Activated T-cell treated with anti-CD3 and anti-CD28 coated beads for 48 hours (primary cell): ENCODE results near the gene TGFBR3L.
A peak's percentile ranks its signal among the peaks of the same experiment; 100 is the strongest.
"Not testable (repeated sequence)": the region's sequence is repeated elsewhere in the genome, so short reads cannot be mapped to it uniquely, and the experiment has no call there.

Experiments used
- DNase-seq: peaks from one replicate; pipeline ENCODE4 v3.0.0-alpha.2; 2020; ENCODE audit warnings: low read depth

The TGFBR3L gene

GRCh38 chr19:7879836-7880235, 34.8 kb upstream of the TGFBR3L start:
- no peak for DNase-seq

DNA sequence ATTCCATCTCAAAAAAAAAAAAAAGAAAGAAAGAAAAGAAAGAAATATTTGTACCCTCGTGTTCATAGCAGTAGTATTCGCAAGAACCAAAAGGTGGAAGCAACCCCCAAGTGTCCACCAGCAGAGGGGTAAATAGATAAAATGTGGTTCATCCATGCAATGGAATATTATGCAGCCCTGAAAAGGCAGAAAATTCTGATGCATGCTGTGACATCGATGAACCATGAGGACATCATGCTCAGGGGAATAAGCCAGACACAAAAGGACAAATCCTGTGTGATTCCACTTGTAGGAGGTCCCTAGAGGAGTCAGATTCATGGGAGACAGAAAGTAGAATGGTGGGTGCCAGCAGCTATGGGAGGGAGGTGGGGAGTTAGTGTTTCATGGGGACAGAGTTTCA, 32.7 kb upstream of the TGFBR3L start:
- no peak for DNase-seq

GRCh38 chr19:7883105-7883504, 31.5 kb upstream of the TGFBR3L start:
- DNase-seq = no peak

GRCh38 chr19:7883796-7884570, 30.6 kb upstream of the TGFBR3L start:
- no peak for DNase-seq

DNA sequence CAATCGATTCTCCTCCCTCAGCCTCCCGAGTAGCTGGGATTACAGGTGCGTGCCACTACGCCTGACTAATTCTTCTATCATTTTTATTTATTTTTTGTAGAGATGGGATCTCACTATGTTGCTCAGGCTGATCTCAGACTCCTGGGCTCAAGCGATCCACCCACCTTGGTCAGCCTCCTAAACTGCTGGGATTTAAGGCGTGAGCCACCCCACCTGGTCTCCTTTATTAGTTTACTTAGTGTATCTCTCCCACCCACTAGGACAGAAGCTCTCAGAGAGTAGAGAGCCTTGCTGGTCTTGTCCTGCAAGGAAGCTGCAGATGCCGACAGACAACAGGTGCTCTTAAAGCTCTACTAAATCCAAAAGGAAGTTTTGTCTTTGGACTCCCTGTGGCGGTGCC, 28.8 kb upstream of the TGFBR3L start:
- DNase-seq = no peak

DNA sequence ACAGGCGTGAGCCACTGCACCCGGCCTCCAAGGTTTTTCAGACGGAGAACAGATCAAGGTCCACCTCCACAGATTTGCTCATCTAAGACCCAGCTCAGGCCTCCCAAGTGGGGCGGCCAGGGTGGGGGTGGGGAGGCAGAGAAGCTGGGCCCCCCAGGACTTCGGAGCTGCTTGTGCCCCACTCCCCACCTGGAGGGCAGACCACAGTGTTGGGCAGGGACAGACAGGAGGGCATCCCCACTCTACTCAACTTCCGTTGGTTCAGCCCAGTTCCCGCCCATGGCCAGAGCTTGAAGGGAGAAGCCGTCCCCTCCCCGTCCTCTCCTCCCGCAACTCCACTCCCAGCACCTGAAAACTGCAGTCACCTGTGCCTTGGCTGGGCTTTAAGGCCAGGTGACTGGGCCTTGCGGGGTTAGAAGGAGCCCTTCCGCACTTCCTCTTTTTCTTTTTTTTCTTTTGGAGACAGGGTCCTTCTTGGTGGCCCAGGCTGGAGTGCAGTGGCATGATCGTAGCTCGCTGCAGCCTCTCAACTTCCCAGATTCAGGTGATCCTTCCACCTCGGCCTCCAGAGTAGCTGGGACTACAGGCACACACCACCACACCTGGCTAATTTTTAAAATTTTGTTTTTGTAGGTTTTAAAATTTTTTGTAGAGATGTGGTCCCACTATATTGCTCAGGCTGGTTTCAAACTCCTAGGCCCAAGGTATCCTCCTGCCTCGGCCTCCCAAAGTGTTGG, 27.1 kb upstream of the TGFBR3L start:
- DNase-seq = no peak

DNA sequence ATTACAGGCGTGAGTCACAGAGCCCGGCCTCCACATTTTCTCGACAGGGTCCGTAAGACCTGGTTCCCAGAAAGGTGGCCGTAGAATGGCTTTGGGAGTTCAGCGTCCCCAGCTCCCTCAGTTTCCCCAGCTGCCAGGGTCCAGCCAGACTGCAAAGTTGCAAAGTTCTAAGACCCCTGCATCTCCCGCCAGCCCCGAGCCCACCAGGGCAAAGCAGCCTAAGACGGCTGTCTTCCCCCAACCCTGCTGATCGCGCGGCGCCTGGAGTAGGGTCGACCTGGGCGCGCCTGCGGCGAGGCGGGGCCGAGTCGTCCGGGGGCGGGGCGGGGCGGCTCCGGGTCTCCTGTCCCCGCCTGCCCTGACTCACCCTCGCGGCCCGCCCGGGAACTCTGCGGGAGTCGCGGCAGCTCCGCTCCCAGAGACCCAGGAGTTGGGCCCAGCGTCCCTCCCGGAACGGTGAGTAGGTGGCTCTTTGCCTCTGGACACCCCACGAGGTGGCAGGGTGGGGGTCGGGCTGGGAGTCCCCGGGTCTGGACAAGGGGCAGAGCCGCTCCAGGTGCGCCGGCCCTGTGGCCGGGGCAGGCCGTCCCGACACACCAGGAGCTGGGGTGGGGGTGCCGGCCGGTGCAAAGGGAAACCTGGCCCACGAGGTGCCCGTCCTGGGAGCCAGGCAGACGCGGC, 26.3 kb upstream of the TGFBR3L start, which contains the start of gene LRRC8E:
LRRC8E (plus strand) TSS at position 366 of the 681 bp plus-strand sequence. CDS start 7,094 bp downstream, outside the sequence.
- peak; percentile 56 for DNase-seq

- DNase-seq = no peak
Measured at GRCh38 chr19:7888826-7889217, 25.8 kb upstream of the TGFBR3L start.

DNA sequence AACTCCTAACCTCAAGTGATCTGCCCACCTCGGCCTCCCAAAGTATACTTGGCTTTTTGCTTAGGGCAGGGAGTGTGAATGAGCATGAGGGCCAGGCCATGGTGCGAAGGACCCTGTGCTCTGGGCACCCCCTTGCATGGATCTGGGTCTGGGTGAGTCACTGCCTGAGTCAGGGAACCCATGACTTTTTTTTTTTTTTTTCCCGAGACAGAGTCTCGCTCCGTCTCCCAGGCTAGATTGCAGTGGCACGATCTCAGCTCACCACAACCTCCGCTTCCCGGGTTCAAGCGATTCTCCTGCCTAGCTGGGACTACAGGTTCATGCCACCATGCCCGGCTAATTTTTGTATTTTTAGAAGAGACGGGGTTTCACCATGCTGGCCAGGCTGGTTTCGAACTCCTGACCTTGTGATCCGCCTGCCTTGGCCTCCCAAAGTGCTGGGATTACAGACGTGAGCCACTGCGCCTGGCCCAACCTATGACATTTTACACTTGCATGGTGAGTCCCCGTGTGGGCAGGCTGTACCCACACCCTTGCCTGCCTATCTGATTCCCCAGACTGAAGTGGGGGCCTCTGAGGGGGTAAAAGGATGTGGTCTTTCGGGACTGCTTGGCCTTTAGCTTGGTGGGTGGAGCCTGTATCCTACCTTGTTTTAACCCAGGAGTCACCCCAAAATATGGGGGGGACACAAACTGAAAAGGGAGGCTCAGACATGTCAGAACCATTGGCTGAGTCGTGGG, 21.1 kb upstream of the TGFBR3L start:
- not testable (repeated sequence) for DNase-seq

- no peak for DNase-seq
Measured at GRCh38 chr19:7894612-7895309, 19.9 kb upstream of the TGFBR3L start.

- no peak for DNase-seq
Measured at GRCh38 chr19:7895565-7895964, 19.1 kb upstream of the TGFBR3L start.

- no peak for DNase-seq
Measured at GRCh38 chr19:7897292-7897691, 17.3 kb upstream of the TGFBR3L start.

DNA sequence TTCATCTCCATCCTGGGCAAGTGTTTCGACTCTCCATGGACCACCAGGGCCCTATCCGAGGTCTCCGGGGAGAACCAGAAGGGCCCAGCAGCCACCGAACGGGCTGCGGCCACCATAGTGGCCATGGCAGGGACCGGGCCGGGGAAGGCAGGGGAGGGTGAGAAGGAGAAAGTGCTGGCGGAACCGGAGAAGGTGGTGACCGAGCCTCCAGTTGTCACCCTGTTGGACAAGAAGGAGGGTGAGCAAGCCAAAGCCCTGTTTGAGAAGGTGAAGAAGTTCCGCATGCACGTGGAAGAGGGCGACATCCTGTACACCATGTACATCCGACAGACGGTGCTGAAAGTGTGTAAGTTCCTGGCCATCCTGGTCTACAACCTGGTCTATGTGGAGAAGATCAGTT, 15.7 kb upstream of the TGFBR3L start:
- DNase-seq = no peak

DNA sequence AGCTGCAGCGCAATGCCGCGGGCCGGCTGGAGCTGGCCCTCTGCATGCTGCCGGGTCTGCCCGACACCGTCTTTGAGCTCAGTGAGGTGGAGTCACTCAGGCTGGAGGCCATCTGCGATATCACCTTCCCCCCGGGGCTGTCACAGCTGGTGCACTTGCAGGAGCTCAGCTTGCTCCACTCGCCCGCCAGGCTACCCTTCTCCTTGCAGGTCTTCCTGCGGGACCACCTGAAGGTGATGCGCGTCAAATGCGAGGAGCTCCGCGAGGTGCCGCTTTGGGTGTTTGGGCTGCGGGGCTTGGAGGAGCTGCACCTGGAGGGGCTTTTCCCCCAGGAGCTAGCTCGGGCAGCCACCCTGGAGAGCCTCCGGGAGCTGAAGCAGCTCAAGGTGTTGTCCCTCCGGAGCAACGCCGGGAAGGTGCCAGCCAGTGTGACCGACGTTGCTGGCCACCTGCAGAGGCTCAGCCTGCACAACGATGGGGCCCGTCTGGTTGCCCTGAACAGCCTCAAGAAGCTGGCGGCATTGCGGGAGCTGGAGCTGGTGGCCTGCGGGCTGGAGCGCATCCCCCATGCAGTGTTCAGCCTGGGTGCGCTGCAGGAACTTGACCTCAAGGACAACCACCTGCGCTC, 14.8 kb upstream of the TGFBR3L start:
- DNase-seq = no peak

DNA sequence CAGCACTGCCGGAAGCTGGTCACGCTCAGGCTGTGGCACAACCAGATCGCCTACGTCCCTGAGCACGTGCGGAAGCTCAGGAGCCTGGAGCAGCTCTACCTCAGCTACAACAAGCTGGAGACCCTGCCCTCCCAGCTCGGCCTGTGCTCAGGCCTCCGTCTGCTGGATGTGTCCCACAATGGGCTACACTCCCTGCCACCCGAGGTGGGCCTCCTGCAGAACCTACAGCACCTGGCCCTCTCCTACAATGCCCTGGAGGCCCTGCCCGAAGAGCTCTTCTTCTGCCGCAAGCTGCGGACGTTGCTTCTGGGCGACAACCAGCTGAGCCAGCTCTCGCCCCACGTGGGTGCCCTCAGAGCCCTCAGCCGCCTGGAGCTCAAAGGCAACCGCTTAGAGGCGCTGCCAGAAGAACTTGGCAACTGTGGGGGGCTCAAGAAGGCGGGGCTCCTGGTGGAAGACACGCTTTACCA, 14.2 kb upstream of the TGFBR3L start:
- DNase-seq = no peak

DNA sequence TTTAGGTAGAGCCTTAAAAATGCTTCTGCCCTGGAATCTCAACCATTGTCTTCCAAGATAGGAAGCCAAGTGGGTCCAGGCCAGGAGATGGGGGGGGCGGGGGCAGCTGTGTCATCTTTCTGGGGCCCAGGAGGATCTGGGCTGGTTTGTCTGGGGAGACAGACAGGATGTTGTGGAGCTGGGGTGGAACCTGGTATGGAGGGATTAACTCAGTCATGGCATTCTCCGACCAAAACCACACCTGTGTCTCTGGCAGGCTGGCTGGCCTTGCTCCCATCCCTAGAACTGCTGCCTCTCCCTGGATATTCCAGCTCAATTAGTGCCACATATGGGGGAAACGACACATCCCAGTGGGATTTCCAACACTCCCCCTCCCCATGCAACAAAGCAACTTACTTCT, 13.7 kb upstream of the TGFBR3L start:
- no peak for DNase-seq

DNA sequence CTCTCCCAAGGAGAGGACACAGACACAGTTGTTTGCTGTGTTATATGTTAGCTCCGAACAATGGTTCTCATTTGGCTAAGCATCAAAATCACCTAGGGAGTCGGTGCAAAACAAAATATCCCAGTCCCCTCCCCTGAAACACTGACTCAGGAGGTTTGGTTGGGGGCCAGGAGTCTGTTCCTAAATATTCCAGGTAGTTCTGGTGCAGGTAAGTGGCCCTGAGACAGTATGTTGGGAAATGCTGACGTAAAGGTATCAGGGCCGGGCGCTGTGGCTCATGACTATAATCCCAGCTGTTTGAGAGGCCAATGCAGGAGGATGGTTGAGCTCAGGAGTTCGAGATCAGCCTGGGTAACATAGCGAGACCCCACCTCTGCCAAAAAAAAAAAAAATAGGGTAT, 13.3 kb upstream of the TGFBR3L start:
- no peak for DNase-seq

DNA sequence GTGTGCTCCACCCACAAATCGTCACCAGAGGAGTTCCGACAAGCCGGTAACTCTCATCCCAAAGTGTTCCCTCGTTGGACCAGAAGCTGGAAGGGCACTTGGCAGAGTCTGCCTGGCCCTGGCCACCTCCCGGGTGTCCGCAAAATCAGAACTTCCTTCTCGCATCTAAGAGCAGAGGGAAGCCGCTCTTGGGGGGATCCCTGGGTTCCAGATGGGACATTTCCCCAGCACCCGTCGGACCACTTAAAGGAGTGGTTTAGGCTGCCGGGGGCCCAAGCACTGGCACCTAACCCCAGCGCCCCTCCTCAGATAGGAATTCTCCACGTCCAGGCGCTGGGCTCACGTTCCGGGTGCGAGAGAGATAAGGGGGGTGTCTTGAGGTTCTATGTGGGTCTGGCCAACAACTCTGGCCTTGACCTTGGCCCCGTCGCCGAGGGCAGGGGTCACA, 11.8 kb upstream of the TGFBR3L start:
- no peak for DNase-seq

- peak; percentile 100 for DNase-seq
Measured at GRCh38 chr19:7903244-7904073, 11.2 kb upstream of the TGFBR3L start, which contains the start of gene MAP2K7. Gene MAP2K7, plus strand, starts transcription at chr19:7903877. Its CDS starts 68 bp downstream, at chr19:7903945.
